Liver (tissue), 9 donors: Measurements from ENCODE around the gene MAPT. TPM values are rescaled to one million over a fixed set of nuclear protein-coding genes. Genes with fewer than 3 reads are reported as not detected.

Source experiments
- DNase-seq: peaks from one replicate; pipeline ENCODE4 v3.0.0-alpha.2; 2017; ENCODE audit warnings: low spot score
- H3K27ac ChIP-seq, 2 donors: one replicate each; pipeline ENCODE4 v1.7.0; 2013; ENCODE audit warnings: inconsistent platforms in 2 of 2, low read length in 2 of 2, control low read depth in 1 of 2, low read depth in 1 of 2, mild to moderate bottlenecking in 1 of 2
- H3K27me3 ChIP-seq, 4 donors: one replicate each; pipeline versions ENCODE4 v1.6.1 to v1.7.0; 2013; ENCODE audit warnings: low read length in 3 of 4, inconsistent platforms in 1 of 4, mild to moderate bottlenecking in 1 of 4, moderate library complexity in 1 of 4; ENCODE audit not compliant: control insufficient read depth in 4 of 4, insufficient read depth in 4 of 4
- H3K36me3 ChIP-seq, 4 donors: one replicate each; pipeline versions ENCODE4 v1.6.1 to v1.7.0; 2013; ENCODE audit warnings: low read length in 3 of 4, mild to moderate bottlenecking in 3 of 4, low read depth in 1 of 4, moderate library complexity in 1 of 4; ENCODE audit not compliant: control insufficient read depth in 4 of 4, insufficient read depth in 3 of 4
- H3K4me1 ChIP-seq, 4 donors: one replicate each; pipeline versions ENCODE4 v1.6.1 to v1.7.0; 2013; ENCODE audit warnings: low read length in 3 of 4, mild to moderate bottlenecking in 3 of 4, moderate library complexity in 1 of 4; ENCODE audit not compliant: control insufficient read depth in 4 of 4, insufficient read depth in 4 of 4
- H3K4me3 ChIP-seq, 3 donors: one replicate each; pipeline versions ENCODE4 v1.6.1 to v1.7.0; 2013; ENCODE audit warnings: low read length in 3 of 3, control low read depth in 1 of 3, low read depth in 1 of 3, mild to moderate bottlenecking in 1 of 3
- H3K9ac ChIP-seq, 2 donors: one replicate each; pipeline ENCODE4 v1.7.0; 2013; ENCODE audit warnings: low read length in 2 of 2, mild to moderate bottlenecking in 2 of 2, moderate library complexity in 2 of 2, control low read depth in 1 of 2, low read depth in 1 of 2
- H3K9me3 ChIP-seq, 4 donors: one replicate each; pipeline versions ENCODE4 v1.6.1 to v1.7.0; 2013; ENCODE audit warnings: low read length in 3 of 4; ENCODE audit not compliant: control insufficient read depth in 4 of 4
- CTCF ChIP-seq: fragments of 150-350 bp; IDR thresholded peaks from 2 replicates; pipeline ENCODE4 v1.5.1; 2017; ENCODE audit warnings: improper control_type of control experiment, low read depth, low read length; ENCODE audit not compliant: missing input control
- EGR1 ChIP-seq, 2 donors: IDR thresholded peaks; 2 replicates each; pipeline ENCODE4 v1.6.1; 2016 to 2018; ENCODE audit warnings: antibody characterized with exemption in 2 of 2, low read depth in 2 of 2
- FOXA1 ChIP-seq: IDR thresholded peaks from 2 replicates; pipeline ENCODE4 v1.6.1; 2016; ENCODE audit warnings: antibody characterized with exemption
- FOXA2 ChIP-seq: IDR thresholded peaks from 2 replicates; pipeline ENCODE4 v1.6.1; 2016; ENCODE audit warnings: antibody characterized with exemption
- GABPA ChIP-seq, 2 donors: IDR thresholded peaks in 1 of 2; conservative IDR thresholded peaks in 1 of 2; 2 replicates each; pipeline ENCODE4 v1.6.1; 2016; ENCODE audit warnings: antibody characterized with exemption in 2 of 2, mild to moderate bottlenecking in 1 of 2, moderate library complexity in 1 of 2
- HNF4A ChIP-seq, 2 donors: conservative IDR thresholded peaks; 2 replicates each; pipeline ENCODE4 v1.6.1; 2016; ENCODE audit warnings: antibody characterized with exemption in 2 of 2, mild to moderate bottlenecking in 2 of 2
- HNF4G ChIP-seq: IDR thresholded peaks from 2 replicates; pipeline ENCODE4 v1.6.1; 2016; ENCODE audit warnings: antibody characterized with exemption
- JUND ChIP-seq, 2 donors: IDR thresholded peaks; 2 replicates each; pipeline ENCODE4 v1.6.1; 2016; ENCODE audit warnings: antibody characterized with exemption in 2 of 2
- MAX ChIP-seq: IDR thresholded peaks from 2 replicates; pipeline ENCODE4 v1.6.1; 2016; ENCODE audit warnings: antibody characterized with exemption
- NR2F2 ChIP-seq: IDR thresholded peaks from 2 replicates; pipeline ENCODE4 v1.6.1; 2016; ENCODE audit warnings: antibody characterized with exemption
- RAD21 ChIP-seq, 2 donors: IDR thresholded peaks; 2 replicates each; pipeline ENCODE4 v1.6.1; 2016; ENCODE audit warnings: antibody characterized with exemption in 2 of 2, mild to moderate bottlenecking in 2 of 2
- RXRA ChIP-seq, 2 donors: IDR thresholded peaks; 2 replicates each; pipeline ENCODE4 v1.6.1; 2017 to 2018; ENCODE audit warnings: antibody characterized with exemption in 2 of 2, mild to moderate bottlenecking in 1 of 2
- SP1 ChIP-seq: IDR thresholded peaks from 2 replicates; pipeline ENCODE4 v1.6.1; 2018; ENCODE audit warnings: antibody characterized with exemption, mild to moderate bottlenecking
- TAF1 ChIP-seq: conservative IDR thresholded peaks from 2 replicates; pipeline ENCODE4 v1.6.1; 2016; ENCODE audit warnings: antibody characterized with exemption, mild to moderate bottlenecking
- YY1 ChIP-seq: IDR thresholded peaks from 2 replicates; pipeline ENCODE4 v1.6.1; 2016; ENCODE audit warnings: antibody characterized with exemption, mild to moderate bottlenecking
- WGBS: extraction: QIAGEN DNeasy Blood & Tissue Kit; methylation state at CpG from one replicate; pipeline ENCODE4 v1.1.7; 2013; 5-methylcytosine and 5-hydroxymethylcytosine counted together
- polyA plus RNA-seq, 2 donors: library from polyadenylated mRNA; stranded (reverse) in 1 of 2; unstranded in 1 of 2; fragments of 200-250 nt in 1 of 2; fragments of >200 nt in 1 of 2; fragmentation: Nextera tagmentation in 1 of 2; extraction: Ambion mirVana in 1 of 2; gene quantifications; one replicate each; pipeline versions ENCODE4 v1.2.1 to v1.2.3, GENCODE V29; 2013 to 2015
- total RNA-seq, 2 donors: library from RNA; depleted of rRNA; stranded (reverse); fragments of >200 nt; gene quantifications; one replicate each; pipeline ENCODE4 v1.2.3, GENCODE V29; 2014
- TF ChIP-seq, protein P1 (sequence below): IDR thresholded peaks from 2 replicates; pipeline ENCODE4 v1.6.1; 2016; ENCODE audit warnings: antibody characterized with exemption
- TF ChIP-seq, protein P2 (sequence below): IDR thresholded peaks from 2 replicates; pipeline ENCODE4 v1.6.1; 2016; ENCODE audit warnings: antibody characterized with exemption
- donor health status: healthy.
- donor health status: healthy.
- donor health status: healthy.
- donor health status: healthy.
- donor health status: healthy.

Gene MAPT
- total and polyA plus RNA-seq, 4 donors = 0.05 to 0.67 (median 0.27) TPM

GRCh38 chr17:45900723-45901415 is 6.5 kb downstream of the MAPT start:
- H3K9ac ChIP-seq = no peak overlapping the region
- H3K27ac ChIP-seq = no peak overlapping the region
- H3K4me3 ChIP-seq = no peak overlapping the region
- WGBS = 82% methylated on average over 13 of the region's 13 CpGs
- TF ChIP-seq MAX (no peak), CTCF (no peak), SP1 (no peak), EGR1 (IDR thresholded peaks at IDR 0.05; ENCODE audit: low read depth in 2 of 2) (no peak), YY1 (no peak), RAD21 (IDR thresholded peaks at IDR 0.05) (no peak), JUND (IDR thresholded peaks at IDR 0.05) (no peak), HNF4A (conservative IDR thresholded peaks at IDR 0.05) (no peak), FOXA1 (no peak), GABPA (IDR thresholded peaks at IDR 0.05 in 1 of 2, conservative IDR thresholded peaks at IDR 0.05 in 1 of 2) (no peak), RXRA (IDR thresholded peaks at IDR 0.05) (no peak), NR2F2 (no peak), HNF4G (no peak)
- TF ChIP-seq, protein P1, sequence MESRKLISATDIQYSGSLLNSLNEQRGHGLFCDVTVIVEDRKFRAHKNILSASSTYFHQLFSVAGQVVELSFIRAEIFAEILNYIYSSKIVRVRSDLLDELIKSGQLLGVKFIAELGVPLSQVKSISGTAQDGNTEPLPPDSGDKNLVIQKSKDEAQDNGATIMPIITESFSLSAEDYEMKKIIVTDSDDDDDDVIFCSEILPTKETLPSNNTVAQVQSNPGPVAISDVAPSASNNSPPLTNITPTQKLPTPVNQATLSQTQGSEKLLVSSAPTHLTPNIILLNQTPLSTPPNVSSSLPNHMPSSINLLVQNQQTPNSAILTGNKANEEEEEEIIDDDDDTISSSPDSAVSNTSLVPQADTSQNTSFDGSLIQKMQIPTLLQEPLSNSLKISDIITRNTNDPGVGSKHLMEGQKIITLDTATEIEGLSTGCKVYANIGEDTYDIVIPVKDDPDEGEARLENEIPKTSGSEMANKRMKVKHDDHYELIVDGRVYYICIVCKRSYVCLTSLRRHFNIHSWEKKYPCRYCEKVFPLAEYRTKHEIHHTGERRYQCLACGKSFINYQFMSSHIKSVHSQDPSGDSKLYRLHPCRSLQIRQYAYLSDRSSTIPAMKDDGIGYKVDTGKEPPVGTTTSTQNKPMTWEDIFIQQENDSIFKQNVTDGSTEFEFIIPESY = no peak
- TF ChIP-seq, protein P2, sequence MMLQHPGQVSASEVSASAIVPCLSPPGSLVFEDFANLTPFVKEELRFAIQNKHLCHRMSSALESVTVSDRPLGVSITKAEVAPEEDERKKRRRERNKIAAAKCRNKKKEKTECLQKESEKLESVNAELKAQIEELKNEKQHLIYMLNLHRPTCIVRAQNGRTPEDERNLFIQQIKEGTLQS = no peak
- peaks cover 0 to 13% (median under 1%) of the 10 kb centered on the region in 4 donors for H3K27me3 ChIP-seq
- H3K4me1 ChIP-seq = peaks cover 2 to 33% (median 24%) of the 10 kb centered on the region in 4 donors
- no peak for DNase-seq
- H3K9me3 ChIP-seq = no peaks in the 10 kb centered on the region
- no peaks in the 10 kb centered on the region for H3K36me3 ChIP-seq

DNA sequence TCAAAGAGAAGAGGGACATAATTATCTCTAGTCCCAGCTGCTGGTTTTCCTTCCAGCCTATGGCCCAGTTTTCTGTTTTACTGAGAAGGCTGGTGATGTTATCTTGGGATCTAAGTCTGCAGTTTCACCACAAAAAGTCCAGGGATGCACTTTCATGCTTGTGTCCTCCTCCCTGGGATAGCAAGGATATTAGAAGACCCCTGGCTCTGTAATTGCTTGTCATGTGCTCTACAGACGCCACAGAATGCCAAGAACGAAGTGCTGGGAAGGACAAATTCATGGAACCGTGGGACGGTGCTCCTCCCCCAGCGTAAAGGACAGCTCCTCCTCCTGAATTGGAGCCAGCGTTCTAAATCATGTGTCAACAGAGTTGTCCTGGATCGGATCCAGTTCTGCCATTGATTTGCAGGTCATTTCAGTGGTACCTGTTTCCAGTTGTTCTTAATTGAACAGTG is 8.6 kb downstream of the MAPT start:
- Histone ChIP-seq H3K4me1 (peaks cover 0 to 23% (median 14%) of the 10 kb centered on the region in 4 donors), H3K27me3 (no peaks in the 10 kb centered on the region), H3K9me3 (no peaks in the 10 kb centered on the region), H3K27ac (peak overlapping the region in 1 of 2 donors; percentile 9), H3K4me3 (no peak overlapping the region), H3K36me3 (peaks cover 0 to 7% (median 3%) of the 10 kb centered on the region in 4 donors), H3K9ac (no peak overlapping the region)
- no peak for DNase-seq
- 17% methylated on average over 7 of the region's 7 CpGs for WGBS
- TF ChIP-seq FOXA2 (peak; percentile 52), CTCF (no peak), TAF1 (no peak), NR2F2 (no peak), HNF4A (conservative IDR thresholded peaks at IDR 0.05) (peak; percentile 45 to 53), HNF4G (no peak), SP1 (peak; percentile 37), RXRA (IDR thresholded peaks at IDR 0.05) (peak; percentile 47 to 60), FOXA1 (no peak), GABPA (IDR thresholded peaks at IDR 0.05 in 1 of 2, conservative IDR thresholded peaks at IDR 0.05 in 1 of 2) (no peak), MAX (peak; percentile 59), RAD21 (IDR thresholded peaks at IDR 0.05) (peak in 1 of 2 donors; percentile 43), EGR1 (IDR thresholded peaks at IDR 0.05; ENCODE audit: low read depth in 2 of 2) (no peak)
- TF ChIP-seq, protein P1 = peak; percentile 63
